NCI-H2081 (cell line): ENCODE measurements around the gene SULF2.

Experiments
- DNase-seq, 2 experiments: peaks; one replicate each; lab custom pipeline; 2025; lab: John Stamatoyannopoulos, UW

SULF2 gene

GRCh38 chr20:47684306-47685080 lies 100.8 kb downstream of the SULF2 start:
- no peak for DNase-seq

DNA sequence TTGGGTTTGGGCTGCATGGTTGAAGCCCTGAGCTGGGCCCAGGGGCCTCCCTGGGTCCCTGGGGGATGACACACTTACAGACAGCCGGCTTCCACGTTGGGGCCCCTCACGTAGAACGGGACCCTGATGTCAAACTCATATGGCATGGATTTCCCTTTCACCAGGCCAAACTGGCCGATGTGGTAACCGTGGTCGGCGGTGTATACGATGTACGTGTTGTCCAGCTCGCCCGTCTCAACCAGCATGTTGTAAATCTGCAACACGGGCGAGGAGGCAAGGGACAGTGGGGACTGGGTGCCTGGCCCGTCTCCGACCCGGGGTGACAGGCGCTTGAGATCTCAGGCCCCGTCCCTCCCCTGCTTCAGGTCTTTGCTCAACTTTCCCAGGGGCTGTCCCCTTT lies 102.4 kb downstream of the SULF2 start:
- DNase-seq, result no peak

GRCh38 chr20:47682028-47682783 lies 103.1 kb downstream of the SULF2 start:
- no peak for DNase-seq

GRCh38 chr20:47680804-47681529 lies 104.3 kb downstream of the SULF2 start:
- DNase-seq, result no peak

GRCh38 chr20:47679462-47679861 lies 105.8 kb downstream of the SULF2 start:
- DNase-seq, result no peak

- no peak for DNase-seq
Measured at GRCh38 chr20:47678536-47678935, 106.7 kb downstream of the SULF2 start.

GRCh38 chr20:47677635-47678453 lies 107.4 kb downstream of the SULF2 start:
- DNase-seq, result peak; percentile 46 to 55

GRCh38 chr20:47676912-47677634 lies 108.2 kb downstream of the SULF2 start:
- no peak for DNase-seq

GRCh38 chr20:47676219-47676721 lies 109.0 kb downstream of the SULF2 start:
- no peak for DNase-seq

DNA sequence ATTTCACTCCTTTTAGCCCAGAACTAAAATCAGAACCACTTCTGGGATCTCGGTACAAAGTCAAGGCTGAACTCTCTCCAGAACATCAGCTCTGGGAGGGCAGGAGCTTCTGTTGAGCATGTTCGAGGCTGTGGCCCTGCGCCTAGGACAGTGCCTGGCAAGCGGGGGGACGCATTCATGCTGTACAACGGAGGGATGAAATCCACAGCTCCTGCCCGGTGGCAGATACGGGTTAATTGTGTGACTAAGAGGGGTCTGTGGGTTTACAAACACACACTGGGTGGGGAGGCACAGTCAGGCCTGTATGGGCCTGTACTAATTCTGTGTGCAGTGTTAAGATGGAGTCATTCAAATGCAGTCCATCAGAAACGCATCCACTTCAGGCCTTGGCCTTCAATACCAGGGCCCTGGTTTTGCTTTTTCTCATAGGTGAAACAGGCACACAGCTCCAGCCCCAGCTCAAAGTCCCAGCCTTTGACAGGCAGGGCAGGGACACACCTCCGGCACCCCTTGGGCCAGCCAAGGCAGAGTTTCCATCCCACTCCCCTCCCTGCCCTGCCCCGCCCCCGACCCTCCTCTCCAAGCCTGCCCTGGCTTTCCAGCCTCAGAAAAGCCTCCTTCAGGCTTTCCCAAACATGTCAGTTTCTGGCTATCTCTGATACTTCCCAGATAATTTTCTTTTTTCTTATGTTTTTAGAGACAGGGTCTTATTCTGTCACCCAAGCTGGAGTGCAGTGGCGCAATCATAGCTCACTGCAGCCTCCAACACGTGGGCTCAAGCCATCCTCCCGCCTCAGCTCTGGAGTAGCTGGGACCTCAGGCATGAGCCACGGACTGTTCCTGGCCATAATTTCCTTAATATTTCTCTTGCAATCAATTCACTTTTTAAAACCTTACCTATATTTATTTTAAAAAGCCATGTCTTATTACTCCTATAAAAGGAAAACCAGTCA lies 109.8 kb downstream of the SULF2 start:
- DNase-seq, result no peak

DNA sequence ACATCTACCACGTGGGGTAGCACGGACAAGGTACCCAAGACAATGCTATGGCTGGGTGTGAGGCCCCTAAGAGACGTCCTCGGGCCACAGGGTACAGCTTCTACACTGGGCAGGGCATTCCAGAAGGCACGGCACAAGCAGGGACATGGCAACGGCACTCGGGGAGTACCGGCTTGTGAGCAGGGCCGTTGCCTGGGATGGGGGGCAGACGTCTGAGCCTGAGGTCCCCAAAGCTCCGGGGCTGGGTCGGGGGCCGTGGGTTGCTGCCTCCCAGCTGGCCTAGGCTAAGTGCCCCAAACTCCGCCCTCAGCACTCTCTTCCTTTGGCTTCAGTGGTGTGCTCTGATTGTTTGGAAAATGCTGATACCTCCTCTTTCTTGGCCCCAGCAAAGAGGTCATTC lies 110.6 kb downstream of the SULF2 start:
- no peak for DNase-seq

DNA sequence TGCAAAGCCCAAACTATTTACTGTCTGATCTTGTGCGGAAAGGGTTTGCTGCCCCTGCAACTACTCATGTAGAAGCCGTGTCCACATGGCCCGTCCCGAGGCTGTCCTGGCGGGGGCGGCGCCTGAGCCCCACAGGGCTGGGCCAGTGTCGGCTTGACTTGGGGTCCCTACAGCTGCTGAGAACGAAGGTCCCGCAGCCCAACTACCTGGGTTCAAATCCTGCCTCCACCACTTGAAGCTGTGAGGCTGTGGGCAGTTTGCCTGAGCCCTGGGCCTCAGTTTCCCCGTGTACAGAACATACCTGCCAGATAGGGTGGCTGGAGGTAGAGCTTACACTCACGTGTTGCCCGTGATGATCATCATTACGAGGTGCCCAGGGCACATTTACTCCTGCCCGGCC lies 111.1 kb downstream of the SULF2 start:
- DNase-seq, result no peak

GRCh38 chr20:47673671-47673955 lies 111.7 kb downstream of the SULF2 start:
- no peak for DNase-seq

- no peak for DNase-seq
Measured at GRCh38 chr20:47672886-47673670, 112.2 kb downstream of the SULF2 start.

- DNase-seq, result no peak
Measured at GRCh38 chr20:47672166-47672565, 113.1 kb downstream of the SULF2 start.

DNA sequence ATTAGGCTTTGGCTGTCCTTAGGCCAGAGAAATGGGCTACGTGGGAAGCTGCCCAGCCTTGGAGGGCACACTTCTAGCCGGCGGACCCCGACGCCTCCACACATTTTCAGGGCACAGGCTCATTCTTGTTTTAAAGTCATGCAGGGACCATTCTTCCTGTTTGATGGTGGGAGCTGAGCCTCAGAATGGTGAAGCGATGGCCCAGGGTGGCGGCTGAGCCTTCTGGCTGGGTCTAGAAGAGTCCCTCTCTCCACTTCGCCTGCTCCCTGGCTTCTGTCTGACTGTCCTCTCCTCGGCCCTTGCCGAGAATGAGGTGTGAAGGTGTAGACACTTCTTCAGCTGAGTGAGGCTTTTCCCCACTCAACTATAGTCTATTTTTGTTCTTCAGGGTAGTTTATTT lies 114.4 kb downstream of the SULF2 start:
- no peak for DNase-seq

- no peak for DNase-seq
Measured at GRCh38 chr20:47669927-47670890, 115.1 kb downstream of the SULF2 start.

GRCh38 chr20:47669489-47669888 lies 115.8 kb downstream of the SULF2 start:
- no peak for DNase-seq
